C4-2B (cell line): ENCODE measurements around the gene MAZ.

Experiments
- ZFX ChIP-seq: fragments of 450-650 bp; IDR thresholded peaks from 2 replicates; pipeline ENCODE4 v1.6.1; 2017
- TF ChIP-seq, protein P1 (sequence below): fragments of 450-650 bp; conservative IDR thresholded peaks from 2 replicates; pipeline ENCODE4 v1.5.1; 2017; ENCODE audit warnings: mild to moderate bottlenecking

DNA sequence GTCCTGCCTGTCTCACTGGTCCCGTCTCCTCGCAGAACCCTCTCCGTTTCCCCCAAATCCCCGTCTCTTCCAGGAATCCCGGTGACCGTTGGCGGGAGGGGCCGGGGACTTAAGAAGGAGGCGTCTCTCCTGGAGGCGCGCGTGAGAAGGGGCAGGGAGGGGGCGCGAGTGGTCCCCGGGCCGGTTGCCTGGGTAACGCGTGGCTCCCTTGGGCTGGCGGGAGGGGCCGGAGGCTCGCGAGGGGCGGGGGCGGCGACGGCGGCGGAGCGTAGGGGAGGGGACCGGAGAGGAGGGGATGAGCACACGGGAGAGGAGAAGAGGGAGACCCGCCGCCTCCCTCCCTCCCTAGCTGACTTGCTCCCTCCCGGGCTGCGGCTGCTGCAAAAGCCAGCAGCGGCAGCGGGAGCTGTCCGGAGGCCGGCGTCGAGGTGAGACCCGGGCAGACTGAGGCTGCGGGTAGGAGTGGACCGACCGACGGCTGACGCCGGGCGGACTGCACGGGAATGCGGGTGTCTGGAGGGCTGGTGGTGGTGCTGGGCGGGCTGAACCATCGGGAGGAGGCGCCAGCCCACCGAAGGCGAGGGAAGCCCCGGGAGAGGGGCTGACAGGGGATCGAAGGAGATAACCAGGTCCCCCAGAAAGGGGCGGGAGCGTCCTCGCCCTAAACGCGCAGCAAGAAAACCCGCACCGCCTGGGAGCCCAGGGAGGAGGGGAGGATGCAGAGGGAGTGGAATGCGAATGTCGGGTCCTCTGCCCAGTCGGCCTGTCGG, 5.8 kb downstream of the MAZ start, which contains the start of gene PRRT2:
- TF ChIP-seq, protein P1, sequence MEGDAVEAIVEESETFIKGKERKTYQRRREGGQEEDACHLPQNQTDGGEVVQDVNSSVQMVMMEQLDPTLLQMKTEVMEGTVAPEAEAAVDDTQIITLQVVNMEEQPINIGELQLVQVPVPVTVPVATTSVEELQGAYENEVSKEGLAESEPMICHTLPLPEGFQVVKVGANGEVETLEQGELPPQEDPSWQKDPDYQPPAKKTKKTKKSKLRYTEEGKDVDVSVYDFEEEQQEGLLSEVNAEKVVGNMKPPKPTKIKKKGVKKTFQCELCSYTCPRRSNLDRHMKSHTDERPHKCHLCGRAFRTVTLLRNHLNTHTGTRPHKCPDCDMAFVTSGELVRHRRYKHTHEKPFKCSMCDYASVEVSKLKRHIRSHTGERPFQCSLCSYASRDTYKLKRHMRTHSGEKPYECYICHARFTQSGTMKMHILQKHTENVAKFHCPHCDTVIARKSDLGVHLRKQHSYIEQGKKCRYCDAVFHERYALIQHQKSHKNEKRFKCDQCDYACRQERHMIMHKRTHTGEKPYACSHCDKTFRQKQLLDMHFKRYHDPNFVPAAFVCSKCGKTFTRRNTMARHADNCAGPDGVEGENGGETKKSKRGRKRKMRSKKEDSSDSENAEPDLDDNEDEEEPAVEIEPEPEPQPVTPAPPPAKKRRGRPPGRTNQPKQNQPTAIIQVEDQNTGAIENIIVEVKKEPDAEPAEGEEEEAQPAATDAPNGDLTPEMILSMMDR = no peak
- no peak for TF ChIP-seq ZFX
